ENCODE results near the gene TRHDE.
"Not testable (repeated sequence)": the region's sequence is repeated elsewhere in the genome, so short reads cannot be mapped to it uniquely, and the experiment has no call there.

Gene TRHDE

GRCh38 chr12:72511498-72511897 lies 239.3 kb downstream of the TRHDE start:
- no peak for DNase-seq (ENCODE audit: low read depth in 3 of 3, low spot score in 1 of 3)

- DNase-seq (ENCODE audit: low read depth in 3 of 3, low spot score in 1 of 3), result no peak
Observed at GRCh38 chr12:72511906-72512305, 239.7 kb downstream of the TRHDE start.

DNA sequence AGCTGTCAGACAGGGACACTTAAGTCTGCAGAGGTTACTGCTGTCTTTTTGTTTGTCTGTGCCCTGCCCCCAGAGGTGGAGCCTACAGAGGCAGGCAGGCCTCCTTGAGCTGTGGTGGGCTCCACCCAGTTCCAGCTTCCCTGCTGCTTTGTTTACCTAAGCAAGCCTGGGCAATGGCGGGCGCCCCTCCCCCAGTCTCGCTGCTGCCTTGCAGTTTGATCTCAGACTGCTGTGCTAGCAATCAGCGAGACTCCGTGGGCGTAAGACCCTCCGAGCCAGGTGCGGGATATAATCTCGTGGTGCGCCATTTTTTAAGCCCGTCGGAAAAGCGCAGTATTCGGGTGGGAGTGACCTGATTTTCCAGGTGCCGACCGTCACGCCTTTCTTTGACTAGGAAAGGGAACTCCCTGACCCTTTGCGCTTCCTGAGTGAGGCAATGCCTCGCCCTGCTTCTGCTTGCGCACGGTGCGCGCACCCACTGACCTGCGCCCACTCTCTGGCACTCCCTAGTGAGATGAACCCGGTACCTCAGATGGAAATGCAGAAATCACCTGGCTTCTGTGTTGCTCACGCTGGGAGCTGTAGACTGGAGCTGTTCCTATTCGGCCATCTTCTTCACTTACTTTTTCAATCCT lies 248.0 kb downstream of the TRHDE start:
- DNase-seq (ENCODE audit: low read depth in 3 of 3, low spot score in 1 of 3), result not testable (repeated sequence)

DNA sequence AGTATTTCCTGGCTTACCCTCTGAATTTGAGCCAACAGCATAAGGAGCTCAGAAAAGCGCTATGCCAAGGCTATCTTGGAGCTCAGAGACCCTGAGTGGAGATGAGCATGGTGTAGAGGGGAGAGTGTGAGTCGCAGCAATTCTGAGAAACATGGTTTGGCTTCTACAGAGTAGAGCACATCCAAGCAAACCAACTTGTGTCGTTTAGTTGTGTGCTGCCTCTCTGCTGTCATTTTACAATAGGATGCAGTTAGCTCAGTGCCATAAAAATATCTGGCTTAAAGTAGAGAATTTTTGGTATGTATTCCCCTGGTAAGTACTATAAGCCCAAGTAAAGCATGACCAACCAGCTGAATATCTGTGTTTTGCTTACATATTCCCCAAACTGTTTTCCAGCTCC lies 249.2 kb downstream of the TRHDE start:
- DNase-seq (ENCODE audit: low read depth in 3 of 3, low spot score in 1 of 3), result no peak

DNA sequence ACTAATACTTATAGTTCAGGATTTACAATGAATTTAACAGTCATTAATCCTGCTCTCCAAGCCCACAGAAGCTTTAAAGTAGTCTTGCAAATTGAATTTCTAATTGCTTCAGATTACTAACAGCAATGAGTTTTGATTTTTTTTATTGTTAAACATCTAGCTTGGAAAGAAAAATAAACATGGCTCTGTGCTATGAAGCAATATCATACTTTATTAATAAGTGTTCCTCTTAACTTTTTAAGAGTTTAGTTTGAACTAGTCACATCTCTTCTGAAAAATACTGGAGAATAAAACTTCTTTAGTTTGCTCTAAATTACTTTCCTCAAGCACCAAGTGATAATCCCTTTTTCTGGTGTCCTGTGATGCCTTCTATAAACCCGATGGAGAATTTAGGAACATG lies 250.2 kb downstream of the TRHDE start:
- no peak for DNase-seq (ENCODE audit: low read depth in 3 of 3, low spot score in 1 of 3)

- DNase-seq (ENCODE audit: low read depth in 3 of 3, low spot score in 1 of 3), result no peak
Observed at GRCh38 chr12:72523754-72524153, 251.6 kb downstream of the TRHDE start.

- no peak for DNase-seq (ENCODE audit: low read depth in 3 of 3, low spot score in 1 of 3)
Observed at GRCh38 chr12:72535212-72535990, 263.2 kb downstream of the TRHDE start.

DNA sequence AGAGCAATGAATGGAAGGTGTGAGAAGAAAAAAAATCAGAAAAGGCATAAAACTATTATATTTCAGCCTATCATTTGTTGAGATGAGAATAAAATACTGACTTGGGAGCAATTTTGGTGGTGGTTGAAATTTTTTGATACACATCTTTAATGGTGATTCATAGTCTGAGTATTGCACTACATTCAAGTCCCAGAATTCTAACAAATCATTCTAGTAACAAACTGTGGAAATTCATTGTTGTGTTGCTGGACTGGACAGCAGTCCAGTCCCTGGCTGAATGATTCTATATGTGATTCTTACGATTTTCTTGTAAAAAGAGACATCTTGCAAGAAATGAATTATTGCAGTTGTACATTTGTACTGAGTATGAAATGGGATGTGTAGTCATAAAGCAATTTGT lies 268.6 kb downstream of the TRHDE start:
- no peak for DNase-seq (ENCODE audit: low read depth in 3 of 3, low spot score in 1 of 3)

DNA sequence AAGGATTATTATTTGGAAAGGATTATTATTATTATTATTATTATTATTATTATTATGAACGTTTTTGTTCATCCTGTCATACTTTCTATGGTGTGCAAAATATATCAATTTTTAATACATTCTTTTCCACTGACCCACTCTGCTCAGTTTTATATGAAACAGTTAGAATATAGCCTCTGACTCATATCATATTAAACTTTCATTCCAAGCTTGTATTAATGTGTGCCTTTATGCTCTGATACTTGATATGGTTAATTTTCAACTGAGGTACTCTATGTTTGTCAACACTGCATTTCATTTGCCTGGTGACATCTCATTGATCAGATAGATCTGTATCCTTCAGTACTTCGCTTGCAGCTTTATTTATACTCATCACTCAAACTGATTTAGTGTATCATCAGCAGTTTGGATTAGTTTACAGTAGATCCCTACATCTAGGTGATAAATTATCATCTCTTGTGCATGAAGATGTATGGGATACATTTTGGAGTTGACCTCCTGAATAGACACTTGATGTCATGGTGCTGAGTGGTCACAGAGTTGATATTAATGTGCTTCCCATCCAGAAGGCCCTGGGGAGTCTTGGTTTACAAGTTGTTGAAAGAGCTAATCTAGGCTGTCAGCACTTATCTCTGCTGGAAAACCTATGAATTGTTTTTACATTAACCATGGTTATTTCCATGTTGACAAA lies 271.8 kb downstream of the TRHDE start:
- DNase-seq (ENCODE audit: low read depth in 3 of 3, low spot score in 1 of 3), result no peak

- no peak for DNase-seq (ENCODE audit: low read depth in 3 of 3, low spot score in 1 of 3)
Observed at GRCh38 chr12:72546106-72546505, 273.9 kb downstream of the TRHDE start.

- no peak for DNase-seq (ENCODE audit: low read depth in 3 of 3, low spot score in 1 of 3)
Observed at GRCh38 chr12:72547573-72547972, 275.4 kb downstream of the TRHDE start.

DNA sequence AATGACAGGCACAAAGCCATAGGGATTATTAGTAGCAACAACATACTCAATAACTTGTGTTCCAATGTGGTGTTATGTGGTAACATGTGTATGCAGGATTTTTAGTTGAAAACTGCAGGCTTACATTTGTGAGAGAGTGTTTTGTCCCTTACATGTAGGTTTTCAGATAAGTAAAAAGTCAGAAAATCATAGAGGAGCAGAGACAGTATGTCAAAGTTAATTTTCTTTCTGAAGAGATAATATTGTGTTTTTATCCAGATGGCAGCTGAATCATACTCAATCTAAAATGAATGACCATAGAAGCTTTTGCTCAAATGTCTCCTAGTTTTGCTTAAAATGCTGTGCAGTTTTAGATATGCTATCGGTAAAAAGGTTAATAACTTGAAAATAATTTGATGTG lies 277.0 kb downstream of the TRHDE start:
- DNase-seq (ENCODE audit: low read depth in 3 of 3, low spot score in 1 of 3), result no peak

- no peak for DNase-seq (ENCODE audit: low read depth in 3 of 3, low spot score in 1 of 3)
Observed at GRCh38 chr12:72560003-72560769, 288.0 kb downstream of the TRHDE start.

DNA sequence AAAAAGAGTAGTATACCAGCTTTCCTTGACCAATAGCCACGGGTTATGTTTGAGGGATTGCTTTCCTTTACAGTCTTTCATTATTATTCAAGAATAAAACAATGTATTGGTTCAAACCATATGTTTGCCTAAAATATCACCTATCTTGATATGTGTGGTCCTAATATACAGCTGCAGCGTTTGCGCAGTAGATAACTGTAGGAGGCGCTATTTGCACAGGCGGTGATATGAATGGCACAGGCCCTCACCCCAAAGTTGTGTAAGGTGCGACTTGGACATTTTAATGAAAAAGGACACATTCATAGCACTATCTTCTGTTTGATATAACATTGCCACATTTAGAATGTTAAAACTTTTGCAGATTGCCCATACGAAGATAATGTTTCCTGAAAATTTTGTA lies 298.4 kb downstream of the TRHDE start:
- DNase-seq (ENCODE audit: low read depth in 3 of 3, low spot score in 1 of 3), result no peak

- DNase-seq (ENCODE audit: low read depth in 3 of 3, low spot score in 1 of 3), result no peak
Observed at GRCh38 chr12:72574138-72574537, 302.0 kb downstream of the TRHDE start.

DNA sequence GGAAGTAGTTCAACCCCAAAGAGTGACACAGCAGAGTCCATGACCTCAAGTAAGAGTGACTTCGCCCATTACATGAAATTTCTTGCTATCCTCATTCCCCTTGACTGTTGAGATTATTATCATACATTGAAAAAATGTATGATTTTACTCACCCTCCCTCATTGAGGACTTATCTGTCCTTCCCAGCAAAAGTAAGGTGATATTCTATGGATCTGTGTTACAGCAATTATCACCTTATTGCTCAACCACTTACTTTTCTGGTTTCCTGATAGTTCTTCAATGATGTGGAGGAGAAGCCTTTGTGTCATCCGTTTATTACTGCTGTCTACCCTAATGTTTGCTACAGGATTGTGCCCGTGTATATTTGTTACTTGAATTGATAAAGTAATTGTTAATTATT lies 306.2 kb downstream of the TRHDE start:
- DNase-seq (ENCODE audit: low read depth in 3 of 3, low spot score in 1 of 3), result no peak

- DNase-seq (ENCODE audit: low read depth in 3 of 3, low spot score in 1 of 3), result no peak
Observed at GRCh38 chr12:72586456-72586855, 314.3 kb downstream of the TRHDE start.

GRCh38 chr12:72602581-72602980 lies 330.4 kb downstream of the TRHDE start:
- no peak for DNase-seq (ENCODE audit: low read depth in 3 of 3, low spot score in 1 of 3)

- DNase-seq (ENCODE audit: low read depth in 3 of 3, low spot score in 1 of 3), result no peak
Observed at GRCh38 chr12:72605975-72606374, 333.8 kb downstream of the TRHDE start.

DNA sequence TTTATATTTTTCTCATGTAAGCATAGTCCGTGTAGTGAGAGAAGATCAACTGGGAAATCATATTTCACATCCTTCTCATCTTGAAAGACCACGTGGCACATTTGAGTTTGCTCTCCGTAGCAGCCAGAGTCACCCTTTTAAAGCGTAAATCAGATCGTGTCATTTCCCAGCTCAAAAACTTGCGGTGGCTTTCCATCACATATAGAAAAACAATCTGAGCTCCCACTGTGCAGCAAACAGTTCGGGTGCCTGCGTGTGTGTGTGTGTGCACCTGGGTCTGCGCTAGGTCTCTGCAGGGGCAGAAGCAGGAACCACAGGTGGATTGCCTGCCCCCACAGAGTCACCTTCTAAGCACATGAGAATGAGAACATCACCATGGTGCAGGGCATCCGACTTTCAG lies 338.2 kb downstream of the TRHDE start:
- no peak for DNase-seq (ENCODE audit: low read depth in 3 of 3, low spot score in 1 of 3)

GRCh38 chr12:72610854-72611358 lies 338.7 kb downstream of the TRHDE start:
- no peak for DNase-seq (ENCODE audit: low read depth in 3 of 3, low spot score in 1 of 3)
